Colonic mucosa (tissue), 4 donors: Measurements from ENCODE around the gene EPS8. TPM values are rescaled to one million over a fixed set of nuclear protein-coding genes. Genes with fewer than 3 reads are reported as not detected.

Experiments used
- DNase-seq: peaks from one replicate; pipeline ENCODE4 v3.0.0-alpha.2; 2020
- H3K27ac ChIP-seq: fragments of 200-600 bp; one replicate; pipeline ENCODE4 v1.8.0; 2021
- H3K27me3 ChIP-seq: fragments of 200-600 bp; one replicate; pipeline ENCODE4 v1.8.0; 2021
- H3K36me3 ChIP-seq: fragments of 200-600 bp; one replicate; pipeline ENCODE4 v1.8.0; 2021
- H3K4me1 ChIP-seq: fragments of 200-600 bp; one replicate; pipeline ENCODE4 v1.8.0; 2021; ENCODE audit warnings: mild to moderate bottlenecking
- H3K4me3 ChIP-seq: fragments of 200-600 bp; one replicate; pipeline ENCODE4 v1.8.0; 2021
- H3K9ac ChIP-seq, 2 donors: one replicate each; pipeline ENCODE4 v1.7.0; 2013; ENCODE audit warnings: control low read depth in 2 of 2, low read depth in 2 of 2, low read length in 2 of 2
- H3K9me3 ChIP-seq: fragments of 200-600 bp; one replicate; pipeline ENCODE4 v1.8.0; 2021
- intact Hi-C: fragments of 100-400 bp; cut with DNase I; formaldehyde crosslinking; loops from one replicate; pipeline ENCODE4 v1.14.1; 2022
- total RNA-seq, 2 donors: library from RNA; stranded (reverse); fragmentation: NEBNext Ultra II Directional in 1 of 2; extraction: Animal tissue kit (Norgen Biotek cat#: 25700) in 1 of 2; gene quantifications; one replicate each; pipeline ENCODE4 v1.2.1, GENCODE V29; 2021
- TF ChIP-seq, protein P1 (sequence below): fragments of 200-600 bp; IDR thresholded peaks from one replicate; pipeline ENCODE4 v1.8.0; 2022; ENCODE audit warnings: antibody characterized with exemption, mild to moderate bottlenecking
- donor health status: healthy.
- donor health status: DM: no; HTN: no; CAD: no.
- donor health status: DM: no; HTN: no; CAD: no.

EPS8 gene
- total RNA-seq, 2 donors from 2014 or later, result 93.7 to 161 TPM

GRCh38 chr12:15662983-15663659, 126.1 kb downstream of the EPS8 start:
- Histone ChIP-seq H3K4me1 (no peaks in the 10 kb centered on the region), H3K36me3 (peaks cover 4% of the 10 kb centered on the region), H3K4me3 (no peak overlapping the region), H3K27ac (no peak overlapping the region), H3K27me3 (no peaks in the 10 kb centered on the region), H3K9me3 (no peaks in the 10 kb centered on the region), H3K9ac (no peak overlapping the region)
- DNase-seq, result no peak
- intact Hi-C loops, result no loop called here
- TF ChIP-seq, protein P1, sequence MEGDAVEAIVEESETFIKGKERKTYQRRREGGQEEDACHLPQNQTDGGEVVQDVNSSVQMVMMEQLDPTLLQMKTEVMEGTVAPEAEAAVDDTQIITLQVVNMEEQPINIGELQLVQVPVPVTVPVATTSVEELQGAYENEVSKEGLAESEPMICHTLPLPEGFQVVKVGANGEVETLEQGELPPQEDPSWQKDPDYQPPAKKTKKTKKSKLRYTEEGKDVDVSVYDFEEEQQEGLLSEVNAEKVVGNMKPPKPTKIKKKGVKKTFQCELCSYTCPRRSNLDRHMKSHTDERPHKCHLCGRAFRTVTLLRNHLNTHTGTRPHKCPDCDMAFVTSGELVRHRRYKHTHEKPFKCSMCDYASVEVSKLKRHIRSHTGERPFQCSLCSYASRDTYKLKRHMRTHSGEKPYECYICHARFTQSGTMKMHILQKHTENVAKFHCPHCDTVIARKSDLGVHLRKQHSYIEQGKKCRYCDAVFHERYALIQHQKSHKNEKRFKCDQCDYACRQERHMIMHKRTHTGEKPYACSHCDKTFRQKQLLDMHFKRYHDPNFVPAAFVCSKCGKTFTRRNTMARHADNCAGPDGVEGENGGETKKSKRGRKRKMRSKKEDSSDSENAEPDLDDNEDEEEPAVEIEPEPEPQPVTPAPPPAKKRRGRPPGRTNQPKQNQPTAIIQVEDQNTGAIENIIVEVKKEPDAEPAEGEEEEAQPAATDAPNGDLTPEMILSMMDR, result no peak

DNA sequence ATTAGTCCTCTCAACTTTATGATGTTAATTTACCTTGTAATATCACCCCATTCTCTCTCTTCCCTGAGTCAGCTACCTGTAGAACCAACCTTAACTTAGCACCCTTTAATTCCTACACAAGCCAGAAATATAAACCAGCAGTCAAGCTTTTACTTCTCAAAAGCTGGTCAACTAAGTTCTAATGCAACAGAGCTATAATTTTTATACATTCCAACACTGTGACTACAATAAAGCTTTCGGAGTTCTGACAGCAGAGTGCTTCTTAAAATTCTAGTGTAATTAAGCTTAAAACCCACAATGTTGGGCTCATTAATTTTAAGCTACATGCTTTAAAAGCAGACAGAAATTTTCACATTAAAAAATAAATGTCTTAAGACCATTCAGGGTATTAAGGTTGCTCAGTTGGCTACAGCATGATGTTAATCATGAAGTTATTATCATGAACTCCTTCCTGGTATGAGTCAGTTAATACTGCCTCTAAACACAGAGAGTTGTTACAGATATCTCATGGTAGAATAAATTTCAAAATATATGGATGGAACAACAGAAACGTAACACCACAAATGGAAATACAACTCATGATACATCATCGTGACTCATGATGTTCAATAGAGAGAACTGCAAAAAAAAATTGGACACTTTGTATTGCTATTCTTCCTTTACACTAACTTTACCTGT, 126.7 kb downstream of the EPS8 start:
- TF ChIP-seq, protein P1, result no peak
- H3K4me1 ChIP-seq, result no peaks in the 10 kb centered on the region
- intact Hi-C loops, result no loop called here
- DNase-seq, result no peak
- H3K4me3 ChIP-seq, result no peak overlapping the region
- H3K36me3 ChIP-seq, result peaks cover 8% of the 10 kb centered on the region
- no peak overlapping the region for H3K27ac ChIP-seq
- no peaks in the 10 kb centered on the region for H3K27me3 ChIP-seq
- H3K9me3 ChIP-seq, result no peaks in the 10 kb centered on the region
- H3K9ac ChIP-seq, result no peak overlapping the region

DNA sequence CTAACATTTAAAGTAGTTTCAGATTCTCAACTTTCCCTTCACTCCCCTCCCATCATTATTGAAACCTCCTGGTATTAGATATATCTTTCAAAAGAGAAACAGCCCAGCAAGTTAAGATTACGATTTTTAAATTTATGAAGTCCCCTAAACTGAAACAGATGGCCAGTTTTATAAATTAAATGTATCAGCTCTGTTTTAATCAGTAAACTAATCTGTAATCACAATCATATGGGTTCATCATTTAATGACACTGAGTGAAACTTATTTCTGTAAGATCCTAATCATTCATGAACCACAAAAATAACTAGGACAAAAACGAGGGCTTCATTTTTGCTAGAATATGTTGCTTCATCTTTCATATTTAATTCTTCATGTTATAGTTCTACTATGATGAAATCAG, 137.8 kb downstream of the EPS8 start:
- H3K27ac ChIP-seq, result no peak overlapping the region
- TF ChIP-seq, protein P1, result no peak
- no peak overlapping the region for H3K4me3 ChIP-seq
- H3K36me3 ChIP-seq, result no peaks in the 10 kb centered on the region
- intact Hi-C loops, result no loop called here
- no peaks in the 10 kb centered on the region for H3K4me1 ChIP-seq
- no peaks in the 10 kb centered on the region for H3K9me3 ChIP-seq
- DNase-seq, result no peak
- H3K9ac ChIP-seq, result no peak overlapping the region
- H3K27me3 ChIP-seq, result no peaks in the 10 kb centered on the region

DNA sequence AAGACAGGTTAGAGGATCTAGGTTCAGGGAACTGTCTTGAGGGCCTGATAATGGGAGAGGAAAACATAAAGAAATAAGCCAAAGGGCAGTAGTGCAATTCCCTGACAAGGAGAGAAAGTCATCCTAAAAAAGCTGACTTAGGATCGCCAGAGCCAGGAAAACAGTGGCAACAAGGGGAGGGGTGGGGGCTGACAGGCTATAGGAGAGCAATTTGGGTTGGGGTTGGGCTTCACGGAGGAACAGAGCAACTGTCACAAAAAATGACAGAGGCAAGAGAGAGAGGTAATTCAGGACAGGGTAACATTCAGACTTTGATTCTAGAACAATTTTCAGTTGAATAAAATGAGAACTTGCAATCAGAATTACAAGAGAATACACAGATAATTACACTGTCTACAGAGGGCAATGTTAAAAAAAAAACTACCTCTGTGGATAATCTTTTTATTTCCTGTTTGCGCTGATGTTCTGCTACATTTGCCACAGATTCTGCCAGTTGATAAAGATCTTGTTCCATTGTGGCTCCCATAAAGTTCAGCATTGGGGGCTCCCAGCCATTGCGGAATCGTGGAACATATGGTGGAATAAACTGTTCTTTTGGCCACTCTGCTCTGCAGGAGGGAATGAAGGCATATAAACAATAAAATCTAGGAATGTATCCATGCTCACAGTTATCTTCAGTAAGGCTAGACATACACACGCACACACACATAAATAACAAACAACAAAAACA, 138.6 kb downstream of the EPS8 start:
- Histone ChIP-seq H3K9ac (no peak overlapping the region), H3K4me3 (no peak overlapping the region), H3K27ac (no peak overlapping the region), H3K36me3 (no peaks in the 10 kb centered on the region), H3K27me3 (no peaks in the 10 kb centered on the region), H3K4me1 (no peaks in the 10 kb centered on the region), H3K9me3 (no peaks in the 10 kb centered on the region)
- intact Hi-C loops, result no loop called here
- no peak for DNase-seq
- TF ChIP-seq, protein P1, result no peak

- Histone ChIP-seq H3K27me3 (no peaks in the 10 kb centered on the region), H3K4me1 (no peaks in the 10 kb centered on the region), H3K36me3 (no peaks in the 10 kb centered on the region), H3K27ac (no peak overlapping the region), H3K9ac (no peak overlapping the region), H3K9me3 (no peaks in the 10 kb centered on the region), H3K4me3 (no peak overlapping the region)
- no peak for DNase-seq
- intact Hi-C loops, result no loop called here
- TF ChIP-seq, protein P1, result no peak
These were observed 139.8 kb downstream of the EPS8 start for GRCh38 chr12:15649347-15649746.
